ENCODE measurements around the gene TLR6. TPM values are rescaled to one million over a fixed set of nuclear protein-coding genes. Genes with fewer than 3 reads are reported as not detected.
A peak's percentile ranks its signal among the peaks of the same experiment; 100 is the strongest.

TLR6 gene
- total and polyA plus RNA-seq, 10 of the 15 experiments (the other 5 are each of a cell fraction or from before 2014, with no cell fraction given) = 1.1 to 49.4 (median 12.5) TPM

DNA sequence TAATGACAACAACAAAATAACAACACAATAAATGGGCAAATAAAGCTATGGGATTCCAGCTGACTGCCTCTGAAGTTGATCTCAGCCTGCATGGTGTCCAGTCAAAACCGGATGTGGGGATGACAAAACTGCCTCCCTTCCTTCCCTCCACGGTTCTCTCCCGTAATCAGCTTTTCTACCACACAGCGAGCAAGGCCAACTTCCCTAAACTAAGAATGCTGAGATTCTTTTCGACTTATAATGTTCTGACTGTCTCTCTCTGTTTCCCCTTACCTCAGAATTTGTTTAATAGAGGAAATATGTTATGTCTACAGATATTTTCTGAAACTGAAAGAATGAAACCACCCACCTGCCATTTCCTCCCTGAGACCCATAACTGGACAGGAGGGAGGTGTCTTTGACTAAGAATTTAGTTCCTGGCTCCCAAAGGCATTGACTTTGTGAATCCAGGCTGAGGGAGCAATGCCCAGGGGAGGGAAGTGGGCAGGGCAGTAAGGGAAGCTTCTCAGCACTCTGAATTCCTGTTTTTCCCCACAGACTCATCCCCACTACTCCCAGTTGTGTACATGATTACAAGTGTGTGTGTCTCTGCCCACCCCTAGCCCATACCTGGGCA lies 51.0 kb downstream of the TLR6 start (continued):
- TF ChIP-seq TBL1XR1 (IDR thresholded peaks at IDR 0.05; ENCODE audit: low read depth, low read length) = peak; percentile 93; the same call in 1 of the 2 replicates
- no peak for TF ChIP-seq ASH2L (IDR thresholded peaks at IDR 0.05; ENCODE audit: borderline replicate concordance, low read depth)
- peak; percentile 51 for TF ChIP-seq CBFB (IDR thresholded peaks at IDR 0.05; ENCODE audit: low read depth)
- peak in 1 of 2 experiments; percentile 62; a peak in 1 of 4 replicates for TF ChIP-seq CEBPB (IDR thresholded peaks at IDR 0.05; ENCODE audit: borderline replicate concordance in 1 of 2, low read depth in 2 of 2, low read length in 2 of 2)
- peak; percentile 78 for TF ChIP-seq FOXM1 (IDR thresholded peaks at IDR 0.05; ENCODE audit: low read depth, low read length)
- TF ChIP-seq, protein P1, sequence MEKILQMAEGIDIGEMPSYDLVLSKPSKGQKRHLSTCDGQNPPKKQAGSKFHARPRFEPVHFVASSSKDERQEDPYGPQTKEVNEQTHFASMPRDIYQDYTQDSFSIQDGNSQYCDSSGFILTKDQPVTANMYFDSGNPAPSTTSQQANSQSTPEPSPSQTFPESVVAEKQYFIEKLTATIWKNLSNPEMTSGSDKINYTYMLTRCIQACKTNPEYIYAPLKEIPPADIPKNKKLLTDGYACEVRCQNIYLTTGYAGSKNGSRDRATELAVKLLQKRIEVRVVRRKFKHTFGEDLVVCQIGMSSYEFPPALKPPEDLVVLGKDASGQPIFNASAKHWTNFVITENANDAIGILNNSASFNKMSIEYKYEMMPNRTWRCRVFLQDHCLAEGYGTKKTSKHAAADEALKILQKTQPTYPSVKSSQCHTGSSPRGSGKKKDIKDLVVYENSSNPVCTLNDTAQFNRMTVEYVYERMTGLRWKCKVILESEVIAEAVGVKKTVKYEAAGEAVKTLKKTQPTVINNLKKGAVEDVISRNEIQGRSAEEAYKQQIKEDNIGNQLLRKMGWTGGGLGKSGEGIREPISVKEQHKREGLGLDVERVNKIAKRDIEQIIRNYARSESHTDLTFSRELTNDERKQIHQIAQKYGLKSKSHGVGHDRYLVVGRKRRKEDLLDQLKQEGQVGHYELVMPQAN (conservative IDR thresholded peaks at IDR 0.05) = no peak
- peak; percentile 76 for TF ChIP-seq POLR2A (IDR thresholded peaks at IDR 0.05; ENCODE audit: low read depth, low read length)
- TF ChIP-seq RCOR1 (conservative IDR thresholded peaks at IDR 0.05; ENCODE audit: low read depth, low read length) = no peak; the same call in 1 of the 2 replicates
- TF ChIP-seq, protein P2, sequence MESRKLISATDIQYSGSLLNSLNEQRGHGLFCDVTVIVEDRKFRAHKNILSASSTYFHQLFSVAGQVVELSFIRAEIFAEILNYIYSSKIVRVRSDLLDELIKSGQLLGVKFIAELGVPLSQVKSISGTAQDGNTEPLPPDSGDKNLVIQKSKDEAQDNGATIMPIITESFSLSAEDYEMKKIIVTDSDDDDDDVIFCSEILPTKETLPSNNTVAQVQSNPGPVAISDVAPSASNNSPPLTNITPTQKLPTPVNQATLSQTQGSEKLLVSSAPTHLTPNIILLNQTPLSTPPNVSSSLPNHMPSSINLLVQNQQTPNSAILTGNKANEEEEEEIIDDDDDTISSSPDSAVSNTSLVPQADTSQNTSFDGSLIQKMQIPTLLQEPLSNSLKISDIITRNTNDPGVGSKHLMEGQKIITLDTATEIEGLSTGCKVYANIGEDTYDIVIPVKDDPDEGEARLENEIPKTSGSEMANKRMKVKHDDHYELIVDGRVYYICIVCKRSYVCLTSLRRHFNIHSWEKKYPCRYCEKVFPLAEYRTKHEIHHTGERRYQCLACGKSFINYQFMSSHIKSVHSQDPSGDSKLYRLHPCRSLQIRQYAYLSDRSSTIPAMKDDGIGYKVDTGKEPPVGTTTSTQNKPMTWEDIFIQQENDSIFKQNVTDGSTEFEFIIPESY (IDR thresholded peaks at IDR 0.05) = no peak
- 0 out of 2 replicates have a peak, but pooled peaks have one; percentile 8 for TF ChIP-seq ZNF24 (IDR thresholded peaks at IDR 0.05)
- TF ChIP-seq NRF1 (conservative IDR thresholded peaks at IDR 0.05; ENCODE audit: low read depth, low read length) = no peak
- TF ChIP-seq, protein P3, sequence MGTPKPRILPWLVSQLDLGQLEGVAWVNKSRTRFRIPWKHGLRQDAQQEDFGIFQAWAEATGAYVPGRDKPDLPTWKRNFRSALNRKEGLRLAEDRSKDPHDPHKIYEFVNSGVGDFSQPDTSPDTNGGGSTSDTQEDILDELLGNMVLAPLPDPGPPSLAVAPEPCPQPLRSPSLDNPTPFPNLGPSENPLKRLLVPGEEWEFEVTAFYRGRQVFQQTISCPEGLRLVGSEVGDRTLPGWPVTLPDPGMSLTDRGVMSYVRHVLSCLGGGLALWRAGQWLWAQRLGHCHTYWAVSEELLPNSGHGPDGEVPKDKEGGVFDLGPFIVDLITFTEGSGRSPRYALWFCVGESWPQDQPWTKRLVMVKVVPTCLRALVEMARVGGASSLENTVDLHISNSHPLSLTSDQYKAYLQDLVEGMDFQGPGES (IDR thresholded peaks at IDR 0.05) = no peak
- 0 out of 2 replicates have a peak, but pooled peaks have one; percentile 9 for TF ChIP-seq MXI1 (IDR thresholded peaks at IDR 0.05; ENCODE audit: low read depth, low read length)
- TF ChIP-seq NFYA (IDR thresholded peaks at IDR 0.05; ENCODE audit: borderline replicate concordance, low read depth, low read length) = no peak
- peak; percentile 60; the same call in 1 of the 2 replicates for TF ChIP-seq PAX5 (IDR thresholded peaks at IDR 0.05; ENCODE audit: borderline replicate concordance, low read depth, low read length)
- 0 out of 2 replicates have a peak, but pooled peaks have one; percentile 30 for TF ChIP-seq TCF12 (IDR thresholded peaks at IDR 0.05; ENCODE audit: low read depth, low read length)
- no peak for TF ChIP-seq HDAC2 (IDR thresholded peaks at IDR 0.05)
- TF ChIP-seq, protein P4, sequence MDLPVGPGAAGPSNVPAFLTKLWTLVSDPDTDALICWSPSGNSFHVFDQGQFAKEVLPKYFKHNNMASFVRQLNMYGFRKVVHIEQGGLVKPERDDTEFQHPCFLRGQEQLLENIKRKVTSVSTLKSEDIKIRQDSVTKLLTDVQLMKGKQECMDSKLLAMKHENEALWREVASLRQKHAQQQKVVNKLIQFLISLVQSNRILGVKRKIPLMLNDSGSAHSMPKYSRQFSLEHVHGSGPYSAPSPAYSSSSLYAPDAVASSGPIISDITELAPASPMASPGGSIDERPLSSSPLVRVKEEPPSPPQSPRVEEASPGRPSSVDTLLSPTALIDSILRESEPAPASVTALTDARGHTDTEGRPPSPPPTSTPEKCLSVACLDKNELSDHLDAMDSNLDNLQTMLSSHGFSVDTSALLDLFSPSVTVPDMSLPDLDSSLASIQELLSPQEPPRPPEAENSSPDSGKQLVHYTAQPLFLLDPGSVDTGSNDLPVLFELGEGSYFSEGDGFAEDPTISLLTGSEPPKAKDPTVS (IDR thresholded peaks at IDR 0.05; ENCODE audit: low read depth, low read length) = no peak
- TF ChIP-seq, protein P5, sequence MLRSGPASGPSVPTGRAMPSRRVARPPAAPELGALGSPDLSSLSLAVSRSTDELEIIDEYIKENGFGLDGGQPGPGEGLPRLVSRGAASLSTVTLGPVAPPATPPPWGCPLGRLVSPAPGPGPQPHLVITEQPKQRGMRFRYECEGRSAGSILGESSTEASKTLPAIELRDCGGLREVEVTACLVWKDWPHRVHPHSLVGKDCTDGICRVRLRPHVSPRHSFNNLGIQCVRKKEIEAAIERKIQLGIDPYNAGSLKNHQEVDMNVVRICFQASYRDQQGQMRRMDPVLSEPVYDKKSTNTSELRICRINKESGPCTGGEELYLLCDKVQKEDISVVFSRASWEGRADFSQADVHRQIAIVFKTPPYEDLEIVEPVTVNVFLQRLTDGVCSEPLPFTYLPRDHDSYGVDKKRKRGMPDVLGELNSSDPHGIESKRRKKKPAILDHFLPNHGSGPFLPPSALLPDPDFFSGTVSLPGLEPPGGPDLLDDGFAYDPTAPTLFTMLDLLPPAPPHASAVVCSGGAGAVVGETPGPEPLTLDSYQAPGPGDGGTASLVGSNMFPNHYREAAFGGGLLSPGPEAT (IDR thresholded peaks at IDR 0.05; ENCODE audit: low read depth) = peak; percentile 92
- no peak for TF ChIP-seq SUZ12 (IDR thresholded peaks at IDR 0.05; ENCODE audit: unreplicated experiment)
- TF ChIP-seq EED (IDR thresholded peaks at IDR 0.05; ENCODE audit: low read depth) = peak; percentile 96
- no peak for TF ChIP-seq ZNF622 (IDR thresholded peaks at IDR 0.05)
